WTC11 (cell line): Measurements from ENCODE around the gene IGFN1. TPM values are rescaled to one million over a fixed set of nuclear protein-coding genes. Genes with fewer than 3 reads are reported as not detected.

ENCODE experiments used
- ATAC-seq: fragments of 200-7000 bp; cut with Tn5 transposase; 2 replicates; pipeline ENCODE4 v1.10.0; 2021; ENCODE audit warnings: mild to moderate bottlenecking, moderate library complexity
- CTCF ChIA-PET: fragments of 300-600 bp; sonication (Branson Sonifier 250); formaldehyde crosslinking; loops from one replicate; lab custom pipeline; 2021; ENCODE audit warnings: antibody characterized with exemption; lab: Charles Lee
- POLR2A ChIA-PET: fragments of 350-600 bp; sonication (Branson Sonifier 250); formaldehyde crosslinking; loops from one replicate; lab custom pipeline; 2021; ENCODE audit warnings: antibody characterized with exemption; lab: Charles Lee
- DNase-seq: peaks from one replicate; pipeline ENCODE4 v3.0.0; 2021; ENCODE audit warnings: low spot score
- H3K27ac Mint-ChIP-seq: 2 replicates; pipeline ENCODE4 v1.8.0; 2021; ENCODE audit warnings: mixed read lengths
- H3K27me3 Mint-ChIP-seq: 2 replicates; pipeline ENCODE4 v1.8.0; 2021; ENCODE audit warnings: low read depth, mild to moderate bottlenecking, moderate library complexity, mixed read lengths
- H3K36me3 Mint-ChIP-seq: 2 replicates; pipeline ENCODE4 v1.8.0; 2021; ENCODE audit warnings: mixed read lengths
- H3K4me1 Mint-ChIP-seq: 2 replicates; pipeline ENCODE4 v1.8.0; 2022; ENCODE audit warnings: mixed read lengths
- H3K4me3 Mint-ChIP-seq: 2 replicates; pipeline ENCODE4 v1.8.0; 2021; ENCODE audit warnings: mild to moderate bottlenecking, moderate library complexity, mixed read lengths
- H3K9me3 Mint-ChIP-seq: 2 replicates; pipeline ENCODE4 v1.8.0; 2021; ENCODE audit warnings: mixed read lengths
- ATF6 ChIP-seq: sonication (generic); formaldehyde crosslinking; IDR thresholded peaks from 2 replicates; pipeline ENCODE4 v1.8.1; 2023; ENCODE audit warnings: mild to moderate bottlenecking, missing genetic modification reagents
- CREB1 ChIP-seq: sonication (generic); formaldehyde crosslinking; IDR thresholded peaks from 2 replicates; pipeline ENCODE4 v1.8.0; 2023; ENCODE audit warnings: mild to moderate bottlenecking, missing genetic modification reagents
- E2F4 ChIP-seq: sonication (generic); formaldehyde crosslinking; IDR thresholded peaks from 2 replicates; pipeline ENCODE4 v1.8.1; 2022; ENCODE audit warnings: low read depth, mild to moderate bottlenecking, moderate library complexity, missing genetic modification reagents, borderline replicate concordance
- ELF4 ChIP-seq: sonication (generic); formaldehyde crosslinking; IDR thresholded peaks from 2 replicates; pipeline ENCODE4 v1.8.1; 2022; ENCODE audit warnings: low read depth, mild to moderate bottlenecking, moderate library complexity, missing genetic modification reagents
- FOXK1 ChIP-seq: sonication (generic); formaldehyde crosslinking; IDR thresholded peaks from 2 replicates; pipeline ENCODE4 v1.8.0; 2022; ENCODE audit warnings: mild to moderate bottlenecking, moderate library complexity, missing genetic modification reagents
- FOXP4 ChIP-seq: sonication (generic); formaldehyde crosslinking; IDR thresholded peaks from 2 replicates; pipeline ENCODE4 v1.8.0; 2022; ENCODE audit warnings: mild to moderate bottlenecking, missing genetic modification reagents
- GABPB1 ChIP-seq: sonication (generic); formaldehyde crosslinking; IDR thresholded peaks from 2 replicates; pipeline ENCODE4 v1.8.1; 2023; ENCODE audit warnings: mild to moderate bottlenecking, missing genetic modification reagents
- MAX ChIP-seq: sonication (generic); formaldehyde crosslinking; IDR thresholded peaks from 2 replicates; pipeline ENCODE4 v1.8.0; 2022; ENCODE audit warnings: mild to moderate bottlenecking, missing genetic modification reagents
- MXD4 ChIP-seq: fragments of 250-450 bp; sonication (Bioruptor Pico); IDR thresholded peaks from 2 replicates; pipeline ENCODE4 v1.8.0; 2021; ENCODE audit warnings: mild to moderate bottlenecking, moderate library complexity, borderline replicate concordance
- NFE2L1 ChIP-seq: sonication (generic); formaldehyde crosslinking; IDR thresholded peaks from 2 replicates; pipeline ENCODE4 v1.8.1; 2023; ENCODE audit warnings: missing genetic modification reagents
- NR1H2 ChIP-seq: sonication (generic); formaldehyde crosslinking; IDR thresholded peaks from 2 replicates; pipeline ENCODE4 v1.9.0; 2021; ENCODE audit warnings: mild to moderate bottlenecking, moderate library complexity, missing genetic modification reagents
- PRDM15 ChIP-seq: sonication (generic); formaldehyde crosslinking; IDR thresholded peaks from 2 replicates; pipeline ENCODE4 v1.8.0; 2022; ENCODE audit warnings: missing genetic modification reagents
- RELA ChIP-seq: sonication (generic); formaldehyde crosslinking; IDR thresholded peaks from 2 replicates; pipeline ENCODE4 v1.8.1; 2022; ENCODE audit warnings: missing genetic modification reagents, mild to moderate bottlenecking, borderline replicate concordance
- TEAD1 ChIP-seq: sonication (generic); formaldehyde crosslinking; IDR thresholded peaks from 2 replicates; pipeline ENCODE4 v1.8.0; 2022; ENCODE audit warnings: mild to moderate bottlenecking, missing genetic modification reagents
- ZBTB43 ChIP-seq: sonication (generic); formaldehyde crosslinking; IDR thresholded peaks from 2 replicates; pipeline ENCODE4 v1.8.1; 2023; ENCODE audit warnings: mild to moderate bottlenecking, missing genetic modification reagents
- ZNF219 ChIP-seq: sonication (generic); formaldehyde crosslinking; IDR thresholded peaks from 2 replicates; pipeline ENCODE4 v1.8.0; 2023; ENCODE audit warnings: missing genetic modification reagents, mild to moderate bottlenecking, borderline replicate concordance
- ZNF263 ChIP-seq: sonication (generic); formaldehyde crosslinking; IDR thresholded peaks from 2 replicates; pipeline ENCODE4 v1.8.1; 2022; ENCODE audit warnings: low read depth, mild to moderate bottlenecking, moderate library complexity, missing genetic modification reagents
- ZNF317 ChIP-seq: sonication (generic); formaldehyde crosslinking; IDR thresholded peaks from 2 replicates; pipeline ENCODE4 v1.8.1; 2023; ENCODE audit warnings: low read depth, mild to moderate bottlenecking, moderate library complexity, missing genetic modification reagents, borderline replicate concordance
- ZNF425 ChIP-seq: fragments of 250-450 bp; sonication (Bioruptor Pico); conservative IDR thresholded peaks from 2 replicates; pipeline ENCODE4 v1.9.0; 2021; ENCODE audit warnings: mild to moderate bottlenecking
- ZNF512 ChIP-seq: sonication (generic); formaldehyde crosslinking; IDR thresholded peaks from 2 replicates; pipeline ENCODE4 v1.8.1; 2022; ENCODE audit warnings: missing genetic modification reagents, borderline replicate concordance
- ZNF671 ChIP-seq: fragments of 250-450 bp; sonication (Bioruptor Pico); IDR thresholded peaks from 2 replicates; pipeline ENCODE4 v1.8.0; 2021; ENCODE audit warnings: mild to moderate bottlenecking
- total RNA-seq: library from RNA; stranded (reverse); gene quantifications from 3 replicates; pipeline ENCODE4 v1.2.3, GENCODE V29; 2021

The IGFN1 gene
- total RNA-seq, 1 experiment from 2014 or later, result 0.11 TPM

GRCh38 chr1:201213926-201214325, 23.3 kb downstream of the IGFN1 start (continued):
- TF ChIP-seq ATF6 (CRISPR knock-in tag) (no peak), ZNF671 (CRISPR knock-in tag) (no peak), ZNF317 (no peak), CREB1 (CRISPR knock-in tag) (no peak), RELA (CRISPR knock-in tag) (no peak), ZNF219 (no peak), ZBTB43 (CRISPR knock-in tag) (no peak), FOXP4 (no peak), MXD4 (no peak), GABPB1 (CRISPR knock-in tag) (no peak), MAX (CRISPR knock-in tag) (no peak)

- POLR2A ChIA-PET, result no interaction called here
- H3K4me1 Mint-ChIP-seq, result peaks cover 8% of the 10 kb centered on the region
- H3K4me3 Mint-ChIP-seq, result no peak overlapping the region
- H3K27ac Mint-ChIP-seq, result no peak overlapping the region
- H3K9me3 Mint-ChIP-seq, result no peaks in the 10 kb centered on the region
- TF ChIP-seq E2F4 (CRISPR knock-in tag), result no peak
- TF ChIP-seq ZNF263, result no peak
- TF ChIP-seq TEAD1, result no peak
- no peak for TF ChIP-seq ELF4 (CRISPR knock-in tag)
- no peak for TF ChIP-seq ZNF671 (CRISPR knock-in tag)
- no peak for TF ChIP-seq ZNF512 (CRISPR knock-in tag)
- no peak for TF ChIP-seq ZNF425
- TF ChIP-seq ZBTB43 (CRISPR knock-in tag), result no peak
- TF ChIP-seq FOXK1 (CRISPR knock-in tag), result no peak
- no peak for TF ChIP-seq NR1H2 (CRISPR knock-in tag)
- TF ChIP-seq PRDM15 (CRISPR knock-in tag), result no peak
- no peak for TF ChIP-seq ZNF317
- no peak for TF ChIP-seq NFE2L1
- CTCF ChIA-PET, result interaction anchor here (0.6 to 2.0 kb wide), 31 partner anchors 8 to 469 kb away, joined by 3 to 20 read pairs (median 4); partner anchors contain the start of genes IGFN1 and TMEM9
- peaks cover 21% of the 10 kb centered on the region for H3K27me3 Mint-ChIP-seq
- DNase-seq, result peak; percentile 37
- peak; percentile 87 for ATAC-seq
- no peaks in the 10 kb centered on the region for H3K36me3 Mint-ChIP-seq
Measured at GRCh38 chr1:201214461-201214860, 23.8 kb downstream of the IGFN1 start.
